ENCODE measurements around the gene NBAS. TPM values are rescaled to one million over a fixed set of nuclear protein-coding genes. Genes with fewer than 3 reads are reported as not detected.
"Not testable (repeated sequence)": the region's sequence is repeated elsewhere in the genome, so short reads cannot be mapped to it uniquely, and the experiment has no call there.

Gene NBAS
- total RNA-seq, 1 experiment from 2014 or later, result 33.4 TPM

DNA sequence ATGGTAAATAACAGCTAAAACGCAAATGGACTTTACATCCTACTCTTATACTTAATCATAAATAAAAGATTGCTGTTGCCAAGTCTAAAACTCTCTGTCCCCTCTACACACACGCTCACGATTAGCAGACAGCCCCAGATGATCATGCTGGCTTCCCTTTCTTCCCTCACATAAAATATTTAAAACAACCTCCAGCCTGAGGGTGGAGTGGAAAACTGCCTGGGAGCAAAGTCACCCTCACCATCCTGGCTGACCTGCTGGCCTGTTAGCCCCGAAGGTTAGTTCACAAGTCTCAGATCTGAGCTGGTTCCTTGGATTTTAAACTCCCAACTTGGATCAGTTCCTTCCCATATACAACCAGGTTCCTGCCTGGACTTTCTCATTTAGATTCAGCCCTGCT is 288.2 kb downstream of the NBAS start:
- no peak for DNase-seq (ENCODE audit: low read depth in 1 of 2, low spot score in 2 of 2)
- no peak overlapping the region for H3K4me3 ChIP-seq
- H3K9me3 ChIP-seq (replicated peaks), result no peaks in the 10 kb centered on the region
- no peaks in the 10 kb centered on the region for H3K4me1 ChIP-seq (replicated peaks)
- no peak overlapping the region for H3K27ac ChIP-seq
- H3K27me3 ChIP-seq (replicated peaks), result no peaks in the 10 kb centered on the region
- peaks cover 10% of the 10 kb centered on the region for H3K36me3 ChIP-seq

- Histone ChIP-seq H3K27me3 (replicated peaks) (no peaks in the 10 kb centered on the region), H3K4me3 (no peak overlapping the region), H3K9me3 (replicated peaks) (no peaks in the 10 kb centered on the region), H3K4me1 (replicated peaks) (no peaks in the 10 kb centered on the region), H3K36me3 (peaks cover 10% of the 10 kb centered on the region), H3K27ac (no peak overlapping the region)
- no peak for DNase-seq (ENCODE audit: low read depth in 1 of 2, low spot score in 2 of 2)
Measured at GRCh38 chr2:15271941-15272542, 289.1 kb downstream of the NBAS start.

GRCh38 chr2:15271276-15271675 is 289.9 kb downstream of the NBAS start:
- H3K27me3 ChIP-seq (replicated peaks), result no peaks in the 10 kb centered on the region
- H3K9me3 ChIP-seq (replicated peaks), result no peaks in the 10 kb centered on the region
- no peaks in the 10 kb centered on the region for H3K4me1 ChIP-seq (replicated peaks)
- H3K36me3 ChIP-seq, result peaks cover 10% of the 10 kb centered on the region
- no peak for DNase-seq (ENCODE audit: low read depth in 1 of 2, low spot score in 2 of 2)
- no peak overlapping the region for H3K4me3 ChIP-seq
- H3K27ac ChIP-seq, result no peak overlapping the region

GRCh38 chr2:15269043-15269442 is 292.1 kb downstream of the NBAS start:
- no peak overlapping the region for H3K27ac ChIP-seq

DNA sequence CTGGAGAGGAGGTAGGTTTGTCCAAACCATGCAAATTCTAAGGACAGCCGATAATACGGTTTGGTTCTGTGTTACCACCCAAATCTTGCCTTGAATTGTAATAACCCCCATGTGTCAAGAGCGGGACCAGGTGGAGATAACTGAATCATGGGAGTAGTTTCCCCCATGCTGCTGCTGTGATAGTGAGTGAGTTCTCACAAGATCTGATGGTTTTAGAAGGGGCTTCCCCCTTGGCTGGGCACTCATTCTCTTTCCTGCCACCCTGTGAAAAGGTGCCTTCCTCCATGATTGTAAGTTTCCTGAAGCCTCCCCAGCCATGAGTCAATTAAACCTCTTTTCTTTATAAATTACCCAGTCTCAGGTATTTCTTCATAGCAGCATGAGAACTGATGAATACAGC is 295.2 kb downstream of the NBAS start:
- no peak overlapping the region for H3K27ac ChIP-seq
- no peaks in the 10 kb centered on the region for H3K9me3 ChIP-seq (replicated peaks)
- DNase-seq (ENCODE audit: low read depth in 1 of 2, low spot score in 2 of 2), result no peak
- H3K4me1 ChIP-seq (replicated peaks), result no peaks in the 10 kb centered on the region
- H3K27me3 ChIP-seq (replicated peaks), result no peaks in the 10 kb centered on the region
- no peaks in the 10 kb centered on the region for H3K36me3 ChIP-seq
- H3K4me3 ChIP-seq, result no peak overlapping the region

More at GRCh38 chr2:15269043-15269442, 292.1 kb downstream of the NBAS start:
- Histone ChIP-seq H3K4me1 (replicated peaks) (no peaks in the 10 kb centered on the region), H3K36me3 (no peaks in the 10 kb centered on the region; the same call in 1 of the 2 replicates), H3K4me3 (no peak overlapping the region), H3K27me3 (replicated peaks) (no peaks in the 10 kb centered on the region), H3K9me3 (replicated peaks) (no peaks in the 10 kb centered on the region)
- no peak for DNase-seq (ENCODE audit: low read depth in 1 of 2, low spot score in 2 of 2)

DNA sequence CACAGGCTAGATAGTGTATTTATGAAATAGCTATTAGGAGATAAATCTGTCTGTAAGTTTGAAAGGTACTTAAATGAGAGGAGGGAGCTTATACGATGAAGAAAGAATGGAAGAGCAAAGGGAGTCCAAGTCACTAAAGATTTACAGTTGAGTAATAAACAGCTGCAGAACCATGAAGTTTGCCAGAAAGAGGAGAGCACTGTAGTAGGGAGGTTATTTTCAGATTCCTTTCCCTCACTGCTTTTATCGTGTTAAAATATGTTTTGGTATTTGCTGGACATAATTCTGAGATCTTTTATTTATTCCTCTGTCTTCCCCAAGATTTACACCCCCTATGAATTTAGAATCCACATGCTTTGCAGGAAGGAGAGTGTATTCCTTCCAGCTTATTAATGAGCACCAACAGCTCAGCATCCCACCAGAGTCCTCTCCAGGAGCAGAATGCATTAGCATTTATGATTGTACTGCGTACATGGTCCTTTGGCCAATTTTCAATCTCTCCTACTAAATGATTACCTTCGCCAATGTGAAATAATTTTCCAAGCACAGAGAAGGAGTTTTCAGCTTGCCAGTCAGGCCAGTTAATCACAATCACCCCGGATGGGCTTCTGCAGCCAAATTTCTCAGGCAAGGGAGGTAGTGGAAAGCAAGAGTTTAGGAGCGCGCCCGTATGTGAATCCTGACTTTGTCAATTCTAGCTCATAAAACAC is 297.0 kb downstream of the NBAS start:
- Histone ChIP-seq H3K36me3 (no peaks in the 10 kb centered on the region), H3K27ac (no peak overlapping the region), H3K4me1 (replicated peaks) (no peaks in the 10 kb centered on the region), H3K27me3 (replicated peaks) (no peaks in the 10 kb centered on the region), H3K9me3 (replicated peaks) (no peaks in the 10 kb centered on the region), H3K4me3 (no peak overlapping the region)
- no peak for DNase-seq (ENCODE audit: low read depth in 1 of 2, low spot score in 2 of 2)

GRCh38 chr2:15262792-15263191 is 298.3 kb downstream of the NBAS start:
- Histone ChIP-seq H3K27me3 (replicated peaks) (no peaks in the 10 kb centered on the region), H3K36me3 (no peaks in the 10 kb centered on the region), H3K4me1 (replicated peaks) (no peaks in the 10 kb centered on the region), H3K4me3 (no peak overlapping the region), H3K27ac (no peak overlapping the region), H3K9me3 (replicated peaks) (no peaks in the 10 kb centered on the region)
- DNase-seq (ENCODE audit: low read depth in 1 of 2, low spot score in 2 of 2), result no peak

DNA sequence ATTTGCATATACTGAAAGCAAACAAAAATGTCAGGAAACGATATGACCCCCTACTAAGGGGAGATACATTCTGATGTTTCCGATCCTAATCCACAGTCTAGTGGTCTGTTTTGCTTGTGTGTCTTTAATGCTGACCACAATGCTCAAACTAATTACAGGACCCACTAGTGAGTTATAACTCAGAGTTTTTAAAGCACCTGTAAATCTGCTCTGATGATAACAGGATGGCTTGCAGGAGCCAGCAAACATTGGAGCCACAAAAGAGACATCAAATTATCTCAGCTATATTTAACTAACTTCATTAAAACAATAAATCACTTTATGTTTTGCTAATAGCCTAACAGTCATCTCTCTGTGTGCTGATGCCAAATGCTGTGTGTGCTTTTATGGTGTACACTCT is 300.3 kb downstream of the NBAS start:
- Histone ChIP-seq H3K36me3 (no peaks in the 10 kb centered on the region), H3K27me3 (replicated peaks) (no peaks in the 10 kb centered on the region), H3K27ac (no peak overlapping the region), H3K9me3 (replicated peaks) (no peaks in the 10 kb centered on the region), H3K4me3 (no peak overlapping the region), H3K4me1 (replicated peaks) (no peaks in the 10 kb centered on the region)
- no peak for DNase-seq (ENCODE audit: low read depth in 1 of 2, low spot score in 2 of 2)

DNA sequence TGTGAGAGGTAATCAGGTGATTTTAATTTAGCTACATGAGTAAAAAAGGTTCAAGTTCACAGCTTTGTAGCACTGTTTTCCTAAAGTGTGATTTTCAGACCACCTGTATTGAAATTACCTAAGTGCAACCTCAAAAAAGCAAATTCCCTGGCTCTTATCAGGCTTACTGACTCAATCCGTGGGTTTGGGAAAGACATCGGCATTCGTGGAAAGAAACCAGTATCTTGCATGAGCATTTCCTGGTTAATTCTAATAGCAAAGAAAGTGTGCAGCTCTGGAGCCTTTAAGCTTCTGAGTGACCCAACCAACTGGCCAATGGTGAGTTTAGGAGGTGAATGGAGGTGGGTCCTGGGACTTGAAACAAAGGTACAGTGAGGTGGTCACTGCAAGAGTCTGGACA is 300.9 kb downstream of the NBAS start:
- Histone ChIP-seq H3K27ac (no peak overlapping the region), H3K9me3 (replicated peaks) (no peaks in the 10 kb centered on the region), H3K4me1 (replicated peaks) (no peaks in the 10 kb centered on the region), H3K27me3 (replicated peaks) (no peaks in the 10 kb centered on the region), H3K36me3 (no peaks in the 10 kb centered on the region), H3K4me3 (no peak overlapping the region)
- no peak for DNase-seq (ENCODE audit: low read depth in 1 of 2, low spot score in 2 of 2)

- Histone ChIP-seq H3K27ac (no peak overlapping the region), H3K27me3 (replicated peaks) (no peaks in the 10 kb centered on the region), H3K36me3 (no peaks in the 10 kb centered on the region), H3K9me3 (replicated peaks) (no peaks in the 10 kb centered on the region), H3K4me1 (replicated peaks) (no peaks in the 10 kb centered on the region), H3K4me3 (no peak overlapping the region)
- DNase-seq (ENCODE audit: low read depth in 1 of 2, low spot score in 2 of 2), result no peak
Measured at GRCh38 chr2:15259356-15259756, 301.8 kb downstream of the NBAS start.

GRCh38 chr2:15258385-15258784 is 302.7 kb downstream of the NBAS start:
- not testable (repeated sequence) for H3K27ac ChIP-seq; H3K4me1 ChIP-seq (replicated peaks); H3K36me3 ChIP-seq; H3K27me3 ChIP-seq (replicated peaks); H3K4me3 ChIP-seq; DNase-seq (ENCODE audit: low read depth in 1 of 2, low spot score in 2 of 2); H3K9me3 ChIP-seq (replicated peaks)

DNA sequence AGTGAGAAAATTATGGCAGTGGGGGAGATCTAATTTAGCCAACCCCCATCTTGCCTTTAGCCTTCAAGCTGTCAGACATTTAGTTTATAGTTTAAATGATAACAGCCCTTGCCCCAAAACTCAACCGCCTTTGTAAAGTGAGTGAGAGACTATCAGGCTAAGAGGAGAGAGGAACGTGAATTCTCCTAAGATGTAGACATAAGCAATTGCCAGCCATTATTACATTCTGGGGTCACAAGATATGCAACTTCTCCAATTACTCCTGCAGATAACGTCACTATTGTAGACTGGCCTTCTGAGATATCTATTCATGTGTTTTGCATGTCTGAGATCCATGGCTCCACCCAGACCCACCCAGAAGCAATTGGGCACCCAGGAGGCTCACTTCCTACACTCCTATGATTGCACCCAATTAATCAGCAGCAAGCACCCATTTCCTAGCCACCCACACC is 307.3 kb downstream of the NBAS start:
- Histone ChIP-seq H3K27ac (no peak overlapping the region), H3K36me3 (no peaks in the 10 kb centered on the region), H3K27me3 (replicated peaks) (no peaks in the 10 kb centered on the region), H3K4me1 (replicated peaks) (no peaks in the 10 kb centered on the region), H3K4me3 (no peak overlapping the region), H3K9me3 (replicated peaks) (no peaks in the 10 kb centered on the region)
- no peak for DNase-seq (ENCODE audit: low read depth in 1 of 2, low spot score in 2 of 2)

DNA sequence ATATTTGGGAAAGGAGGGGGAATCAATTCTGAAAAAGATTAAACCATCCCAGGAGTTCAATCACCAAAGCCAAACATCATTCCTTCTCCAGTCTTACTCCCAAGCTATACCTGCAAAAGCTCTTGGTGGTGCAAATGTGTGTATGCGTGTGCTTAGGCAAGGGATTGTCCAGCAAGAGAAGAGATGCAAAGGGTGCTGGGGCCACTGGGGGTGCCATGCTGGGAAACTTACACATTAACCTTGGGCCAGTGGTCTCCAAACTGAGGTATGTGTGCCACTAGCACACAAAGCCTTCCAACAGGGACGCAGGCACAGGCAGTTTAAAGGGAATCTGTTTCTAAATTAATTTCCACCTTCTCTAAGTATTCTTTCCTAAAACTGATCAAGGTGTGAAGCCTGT is 307.9 kb downstream of the NBAS start:
- Histone ChIP-seq H3K4me1 (replicated peaks) (no peaks in the 10 kb centered on the region), H3K27me3 (replicated peaks) (no peaks in the 10 kb centered on the region), H3K4me3 (no peak overlapping the region), H3K27ac (no peak overlapping the region), H3K9me3 (replicated peaks) (no peaks in the 10 kb centered on the region), H3K36me3 (no peaks in the 10 kb centered on the region)
- DNase-seq (ENCODE audit: low read depth in 1 of 2, low spot score in 2 of 2), result no peak

- H3K4me3 ChIP-seq, result no peak overlapping the region
- no peaks in the 10 kb centered on the region for H3K36me3 ChIP-seq
- H3K27ac ChIP-seq, result no peak overlapping the region
- H3K9me3 ChIP-seq (replicated peaks), result no peaks in the 10 kb centered on the region
- DNase-seq (ENCODE audit: low read depth in 1 of 2, low spot score in 2 of 2), result no peak
- H3K27me3 ChIP-seq (replicated peaks), result no peaks in the 10 kb centered on the region
- no peaks in the 10 kb centered on the region for H3K4me1 ChIP-seq (replicated peaks)
Measured at GRCh38 chr2:15251753-15252152, 309.4 kb downstream of the NBAS start.

- H3K9me3 ChIP-seq (replicated peaks); H3K27me3 ChIP-seq (replicated peaks); H3K4me1 ChIP-seq (replicated peaks); H3K36me3 ChIP-seq; H3K27ac ChIP-seq; DNase-seq (ENCODE audit: low read depth in 1 of 2, low spot score in 2 of 2); H3K4me3 ChIP-seq: not testable (repeated sequence)
Measured at GRCh38 chr2:15250946-15251345, 310.2 kb downstream of the NBAS start.
